Left ventricle myocardium inferior (tissue), 1 donor: ENCODE measurements around the gene ADAM15. TPM values are rescaled to one million over a fixed set of nuclear protein-coding genes. Genes with fewer than 3 reads are reported as not detected.

ENCODE experiments used
- DNase-seq: peaks from one replicate; pipeline ENCODE4 v3.0.0-alpha.2; 2020
- H3K27ac ChIP-seq: fragments of 200-600 bp; replicated peaks from 2 replicates; pipeline ENCODE4 v1.8.0; 2021
- H3K27me3 ChIP-seq: fragments of 200-600 bp; 2 replicates; pipeline ENCODE4 v1.8.0; 2021; ENCODE audit warnings: low read depth
- H3K36me3 ChIP-seq: fragments of 200-600 bp; 2 replicates; pipeline ENCODE4 v1.8.0; 2021
- H3K4me1 ChIP-seq: fragments of 200-600 bp; 2 replicates; pipeline ENCODE4 v1.8.0; 2021
- H3K4me3 ChIP-seq: fragments of 200-600 bp; 2 replicates; pipeline ENCODE4 v1.8.0; 2021; ENCODE audit warnings: mild to moderate bottlenecking, moderate library complexity
- H3K9me3 ChIP-seq: fragments of 200-600 bp; replicated peaks from 2 replicates; pipeline ENCODE4 v1.8.0; 2021
- intact Hi-C: fragments of 100-400 bp; cut with micrococcal nuclease; formaldehyde crosslinking; loops from one replicate; pipeline ENCODE4 v1.11.0; 2022
- total RNA-seq: library from RNA; stranded (reverse); fragmentation: NEBNext Ultra II Directional; extraction: Animal tissue kit (Norgen Biotek cat#: 25700); gene quantifications from one replicate; pipeline ENCODE4 v1.2.1, GENCODE V29; 2021
- TF ChIP-seq, protein P1 (sequence below): fragments of 200-600 bp; IDR thresholded peaks from 2 replicates; pipeline ENCODE4 v1.8.0; 2021; ENCODE audit warnings: antibody characterized with exemption, mild to moderate bottlenecking, borderline replicate concordance
- donor health status: DM: no; HTN: yes; CAD: no; lungs with severe emphysema.

Gene ADAM15
- total RNA-seq, 1 donor from 2014 or later: 82.1 TPM

DNA sequence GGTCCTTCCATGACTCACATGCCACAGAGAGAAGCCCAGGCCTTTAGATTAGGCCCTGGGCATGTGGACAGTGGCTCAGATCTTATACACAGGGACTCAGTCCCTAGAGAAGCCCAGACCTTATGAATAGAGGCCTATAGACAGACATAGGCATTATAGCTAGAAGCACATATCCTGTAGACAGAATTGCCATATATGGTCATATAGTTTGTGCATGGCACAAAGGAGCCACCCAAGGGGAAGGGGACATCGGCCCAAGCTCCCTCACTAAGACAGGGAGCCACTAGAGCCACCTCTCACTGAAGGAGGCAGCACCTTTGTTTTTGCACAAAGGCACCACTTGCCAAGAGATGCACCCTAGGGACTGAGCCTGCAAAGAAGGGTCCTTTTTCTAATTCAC lies 25.3 kb downstream of the ADAM15 start:
- Histone ChIP-seq H3K27ac (no peak overlapping the region), H3K27me3 (peaks cover 28% of the 10 kb centered on the region), H3K4me3 (no peak overlapping the region), H3K9me3 (no peaks in the 10 kb centered on the region), H3K4me1 (peaks cover 33% of the 10 kb centered on the region), H3K36me3 (no peaks in the 10 kb centered on the region)
- TF ChIP-seq, protein P1, sequence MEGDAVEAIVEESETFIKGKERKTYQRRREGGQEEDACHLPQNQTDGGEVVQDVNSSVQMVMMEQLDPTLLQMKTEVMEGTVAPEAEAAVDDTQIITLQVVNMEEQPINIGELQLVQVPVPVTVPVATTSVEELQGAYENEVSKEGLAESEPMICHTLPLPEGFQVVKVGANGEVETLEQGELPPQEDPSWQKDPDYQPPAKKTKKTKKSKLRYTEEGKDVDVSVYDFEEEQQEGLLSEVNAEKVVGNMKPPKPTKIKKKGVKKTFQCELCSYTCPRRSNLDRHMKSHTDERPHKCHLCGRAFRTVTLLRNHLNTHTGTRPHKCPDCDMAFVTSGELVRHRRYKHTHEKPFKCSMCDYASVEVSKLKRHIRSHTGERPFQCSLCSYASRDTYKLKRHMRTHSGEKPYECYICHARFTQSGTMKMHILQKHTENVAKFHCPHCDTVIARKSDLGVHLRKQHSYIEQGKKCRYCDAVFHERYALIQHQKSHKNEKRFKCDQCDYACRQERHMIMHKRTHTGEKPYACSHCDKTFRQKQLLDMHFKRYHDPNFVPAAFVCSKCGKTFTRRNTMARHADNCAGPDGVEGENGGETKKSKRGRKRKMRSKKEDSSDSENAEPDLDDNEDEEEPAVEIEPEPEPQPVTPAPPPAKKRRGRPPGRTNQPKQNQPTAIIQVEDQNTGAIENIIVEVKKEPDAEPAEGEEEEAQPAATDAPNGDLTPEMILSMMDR: no peak
- DNase-seq: no peak
- intact Hi-C loops: no loop called here

DNA sequence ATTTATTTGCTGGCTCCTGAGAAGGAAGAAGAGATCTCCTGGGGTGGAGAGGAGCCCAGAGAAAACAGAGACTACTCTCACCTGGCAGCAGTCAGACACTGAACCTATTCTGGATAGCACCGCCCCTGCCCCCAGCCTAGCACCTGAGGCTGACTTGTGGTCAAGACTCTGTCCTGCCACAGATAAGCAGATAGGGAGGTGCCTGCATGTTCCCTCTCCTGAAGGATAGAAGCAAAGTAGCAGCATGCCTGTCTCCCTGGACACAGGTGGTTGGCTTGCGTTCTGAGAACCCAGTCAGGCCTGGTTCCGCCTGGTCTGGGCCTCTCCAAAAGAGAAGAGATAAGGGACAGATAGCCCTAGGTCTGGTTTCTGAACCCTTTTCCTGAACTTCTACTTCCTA lies 26.2 kb downstream of the ADAM15 start:
- no peak overlapping the region for H3K4me3 ChIP-seq
- H3K9me3 ChIP-seq: no peaks in the 10 kb centered on the region
- no peak for DNase-seq
- peaks cover 42% of the 10 kb centered on the region for H3K4me1 ChIP-seq
- no peak overlapping the region for H3K27ac ChIP-seq
- TF ChIP-seq, protein P1: no peak
- H3K36me3 ChIP-seq: no peaks in the 10 kb centered on the region
- intact Hi-C loops: no loop called here
- H3K27me3 ChIP-seq: peaks cover 37% of the 10 kb centered on the region

DNA sequence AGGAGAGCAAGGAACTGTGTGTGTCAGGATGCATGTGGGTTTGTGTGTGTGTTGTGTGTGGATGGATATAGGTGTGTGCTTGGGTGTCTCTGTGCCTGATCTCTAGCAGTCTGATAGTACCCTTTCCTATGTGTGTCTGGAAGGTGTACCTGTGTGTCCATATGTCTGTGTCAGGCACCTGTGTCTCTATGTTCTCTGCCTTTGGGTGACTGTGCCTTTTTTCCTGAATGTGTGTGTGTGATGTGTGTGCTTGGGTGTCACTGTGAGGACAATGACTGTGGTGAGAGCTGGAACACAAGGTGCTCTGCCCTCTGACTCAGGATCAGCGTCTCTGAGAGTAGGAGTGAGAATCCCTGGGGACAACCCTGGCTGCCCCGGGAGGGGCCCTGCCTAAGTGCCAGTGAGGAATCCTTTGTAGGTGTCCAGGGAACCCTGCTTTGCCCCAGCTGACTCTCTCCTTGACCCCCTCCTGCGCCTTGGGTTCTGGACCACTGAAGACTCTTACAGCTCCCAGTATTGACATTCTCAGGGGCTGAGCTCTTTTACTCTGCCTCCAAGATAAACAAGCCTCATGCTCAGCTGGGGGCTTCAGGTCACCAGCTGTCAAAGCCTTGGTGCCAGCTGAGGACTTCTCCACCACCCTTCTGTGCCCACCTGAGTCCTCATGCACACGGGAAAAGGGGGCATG lies 26.8 kb downstream of the ADAM15 start:
- Histone ChIP-seq H3K4me1 (peaks cover 47% of the 10 kb centered on the region), H3K36me3 (no peaks in the 10 kb centered on the region), H3K9me3 (no peaks in the 10 kb centered on the region), H3K27ac (no peak overlapping the region), H3K27me3 (peaks cover 43% of the 10 kb centered on the region), H3K4me3 (peak overlapping the region; percentile 68)
- no peak for DNase-seq
- intact Hi-C loops: no loop called here
- TF ChIP-seq, protein P1: no peak

DNA sequence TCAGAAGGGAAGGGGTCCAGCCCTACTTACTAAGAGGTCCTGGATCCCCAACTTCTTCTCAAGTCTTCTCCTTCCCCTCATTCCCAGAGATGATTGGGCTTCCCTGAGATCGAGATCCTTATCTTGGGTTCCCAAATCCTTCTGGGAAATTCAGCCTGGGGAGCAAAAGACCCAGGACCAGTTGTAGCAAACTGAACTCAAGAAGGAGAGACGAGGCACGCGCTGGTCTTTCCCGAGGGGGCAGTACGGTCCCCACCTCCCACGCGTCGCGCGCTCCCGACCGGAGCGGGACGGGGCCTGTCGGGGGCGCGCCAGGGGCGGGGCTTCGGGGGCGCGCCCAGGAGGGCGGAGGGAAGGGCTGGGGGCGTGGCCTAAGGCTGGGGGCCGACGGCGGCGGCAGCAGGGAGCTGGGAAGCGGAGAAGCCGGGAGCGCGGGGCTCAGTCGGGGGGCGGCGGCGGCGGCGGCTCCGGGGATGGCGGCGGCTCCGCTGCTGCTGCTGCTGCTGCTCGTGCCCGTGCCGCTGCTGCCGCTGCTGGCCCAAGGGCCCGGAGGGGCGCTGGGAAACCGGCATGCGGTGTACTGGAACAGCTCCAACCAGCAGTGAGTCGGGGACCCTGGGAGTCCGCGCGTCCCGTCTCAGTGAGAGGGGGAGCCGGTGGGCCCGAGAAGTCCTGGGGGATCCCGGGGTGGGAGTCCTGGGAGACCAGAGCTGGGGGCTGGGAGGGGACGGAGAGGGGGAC lies 27.5 kb downstream of the ADAM15 start, which contains the start of gene EFNA3:
Gene EFNA3, plus strand, starts transcription at position 369 of the 741 bp plus-strand sequence. Its CDS starts 105 bp downstream, at position 474.
- H3K27ac ChIP-seq: no peak within 1 kb of the TSS
- H3K36me3 ChIP-seq: no peaks in the 10 kb centered on the region
- H3K9me3 ChIP-seq: no peaks in the 10 kb centered on the region
- peak; percentile 77 for DNase-seq
- peaks cover 53% of the 10 kb centered on the region for H3K4me1 ChIP-seq
- H3K27me3 ChIP-seq: peaks cover 50% of the 10 kb centered on the region
- intact Hi-C loops: no loop called here
- H3K4me3 ChIP-seq: peak within 1 kb of the TSS; percentile 68
- TF ChIP-seq, protein P1: no peak

DNA sequence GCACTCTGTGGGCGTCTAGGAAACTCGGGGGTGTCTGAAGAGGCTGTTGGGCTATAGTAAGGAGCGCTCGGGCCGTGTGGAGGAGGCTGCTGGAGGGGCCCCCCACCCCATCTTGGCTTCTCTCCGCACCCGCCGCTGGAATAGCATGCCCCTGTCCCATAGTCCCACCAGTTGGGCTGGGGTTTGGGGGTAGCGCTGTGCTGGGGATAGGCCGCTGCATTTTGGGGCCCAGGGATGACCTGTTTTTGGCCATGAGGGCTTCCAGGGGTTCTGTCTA lies 28.0 kb downstream of the ADAM15 start:
- H3K27me3 ChIP-seq: peaks cover 55% of the 10 kb centered on the region

More for the DNA sequence above, 28.0 kb downstream of the ADAM15 start:
- peak overlapping the region; percentile 68 for H3K4me3 ChIP-seq
- TF ChIP-seq, protein P1: no peak
- no peaks in the 10 kb centered on the region for H3K36me3 ChIP-seq
- no peak for DNase-seq
- peaks cover 56% of the 10 kb centered on the region for H3K4me1 ChIP-seq
- no peaks in the 10 kb centered on the region for H3K9me3 ChIP-seq
- H3K27ac ChIP-seq: no peak overlapping the region
- intact Hi-C loops: no loop called here
